Heart left ventricle (tissue), 16 donors: ENCODE data around the gene PDF. TPM values are rescaled to one million over a fixed set of nuclear protein-coding genes. Genes with fewer than 3 reads are reported as not detected.

ENCODE experiments used
- ATAC-seq, 4 donors: fragments of 200-7000 bp; cut with Tn5 transposase; one replicate each; pipeline ENCODE4 v1.9.1; 2020 to 2022; ENCODE audit warnings: moderate library complexity in 4 of 4, mild to moderate bottlenecking in 3 of 4, moderate number of reproducible peaks in 1 of 4
- DNase-seq, 5 donors: peaks; one replicate each; pipeline ENCODE4 v3.0.0-alpha.2; 2020
- H3K27ac ChIP-seq, 12 donors: fragments of 200-600 bp; sonication (generic) in 4 of 12; one replicate each; pipeline versions ENCODE4 v1.5.0 to v1.8.0; 2016 to 2022; ENCODE audit warnings: mild to moderate bottlenecking in 2 of 12
- H3K27me3 ChIP-seq, 9 donors: fragments of 200-600 bp; sonication (generic) in 2 of 9; one replicate each; pipeline versions ENCODE4 v1.5.1 to v1.8.0; 2016 to 2022; ENCODE audit warnings: mild to moderate bottlenecking in 3 of 9
- H3K36me3 ChIP-seq, 9 donors: fragments of 200-600 bp; sonication (generic) in 2 of 9; one replicate each; pipeline versions ENCODE4 v1.5.0 to v1.8.0; 2018 to 2022; ENCODE audit warnings: mild to moderate bottlenecking in 2 of 9
- H3K4me1 ChIP-seq, 12 donors: fragments of 200-600 bp; sonication (generic) in 4 of 12; one replicate each; pipeline versions ENCODE4 v1.5.0 to v1.8.0; 2016 to 2022; ENCODE audit warnings: mild to moderate bottlenecking in 3 of 12
- H3K4me3 ChIP-seq, 12 donors: fragments of 200-600 bp; sonication (generic) in 4 of 12; one replicate each; pipeline versions ENCODE4 v1.5.0 to v1.8.0; 2017 to 2022; ENCODE audit warnings: mild to moderate bottlenecking in 9 of 12, moderate library complexity in 4 of 12
- H3K9me3 ChIP-seq, 12 donors: fragments of 200-600 bp; sonication (generic) in 4 of 12; one replicate each; pipeline versions ENCODE4 v1.5.0 to v1.8.0; 2016 to 2022; ENCODE audit warnings: mild to moderate bottlenecking in 1 of 12
- POLR2A ChIP-seq, 2 donors: fragments of 450-650 bp; IDR thresholded peaks; one replicate each; pipeline ENCODE4 v1.6.1; 2017; ENCODE audit warnings: antibody characterized with exemption in 2 of 2, mild to moderate bottlenecking in 2 of 2, moderate library complexity in 2 of 2
- WGBS, 4 donors: extraction: QIAGEN DNeasy Blood & Tissue Kit in 2 of 4; methylation state at CpG; one replicate each; pipeline versions ENCODE4 v1.1.5 to v1.1.7; 2013 to 2018; 5-methylcytosine and 5-hydroxymethylcytosine counted together
- intact Hi-C, 10 donors: fragments of 100-400 bp; cut with DNase I; formaldehyde crosslinking; loops; one replicate each; pipeline versions ENCODE4 v1.11.1 to v1.14.2; 2022
- polyA plus RNA-seq, 2 donors: library from polyadenylated mRNA; stranded (reverse); fragments of 200-250 nt; gene quantifications; one replicate each; pipeline ENCODE4 v1.2.3, GENCODE V29; 2013
- total RNA-seq, 9 donors: library from RNA; depleted of rRNA in 2 of 9; stranded (reverse); fragments of >200 nt in 2 of 9; fragmentation: NEBNext Ultra II Directional in 3 of 9; extraction: Animal tissue kit (Norgen Biotek cat#: 25700) in 3 of 9; gene quantifications; one replicate each; pipeline versions ENCODE4 v1.1.0 to v1.2.4, GENCODE V29; 2016 to 2023
- TF ChIP-seq, protein P1 (sequence below), 12 donors: fragments of 200-600 bp; sonication (generic) in 4 of 12; IDR thresholded peaks; one replicate each; pipeline versions ENCODE4 v1.5.0 to v1.8.0; 2018 to 2022; ENCODE audit warnings: antibody characterized with exemption in 12 of 12, mild to moderate bottlenecking in 5 of 12
- donor health status: ischemic (EF 13 %, LVEDD 7.1; RV severe dilation, severe dysfunction).
- donor health status: healthy with polysubstance abuse.
- donor health status: DM: no; HTN: yes; CAD: no.
- donor health status: DM: no; HTN: no; CAD: no.
- donor health status: ischemic (EF 25% LVEDD 6.9; RV normal size, moderate dysfunction).
- donor health status: ischemic (EF 25% LVEDD 5.7; RV mildly dilated, moderate dysfunction).
- donor health status: healthy.
- donor health status: DM: yes; HTN: yes; CAD: no.
- donor health status: ischemic (EF 35%, LVEDD 5.7; RV mildly dilated, moderate dysfunction).
- donor health status: nonischemic (EF 11% LVEDD 7.7; RV severe dilation, severe dysfunction).
- donor health status: DM: yes; HTN: yes; CAD: no.
- donor health status: PGD.
- donor health status: ischemic (EF 29% LVEDD 5.4; RV normal size, mild dysfunction).
- donor health status: nonischemic (EF 23%, LVEDD 6.1; RV moderate dilation, normal function).

The PDF gene
- total and polyA plus RNA-seq, 11 donors, result 1.4 to 13.8 (median 6.0) TPM

DNA sequence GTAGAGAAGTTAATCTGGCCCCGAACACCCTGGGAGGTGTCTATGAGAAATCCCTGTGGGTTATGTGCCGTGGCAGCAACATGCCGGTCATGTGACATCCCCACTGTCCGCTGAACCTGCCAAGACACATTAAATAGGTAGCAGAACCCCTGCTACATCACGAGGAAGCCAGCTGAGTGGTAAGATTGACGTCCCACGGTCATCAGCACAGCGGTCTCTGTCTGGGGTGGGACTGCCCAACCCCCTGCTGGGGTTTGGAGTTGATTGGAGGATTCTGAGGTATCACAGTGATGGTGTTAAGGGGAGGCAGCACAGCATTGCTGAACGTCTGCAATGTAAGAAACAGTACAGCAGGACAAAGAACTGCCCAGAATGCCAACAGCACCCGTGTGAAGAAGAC, 19.1 kb upstream of the PDF start:
- 83 to 90% (median 86%) methylated on average over 9 to 10 of the region's 10 CpGs for WGBS, 4 donors
- Histone ChIP-seq H3K4me1 (peaks cover 0 to 9% (median 0%) of the 10 kb centered on the region in 12 donors), H3K4me3 (no peak overlapping the region), H3K36me3 (peaks cover 0 to 54% (median 36%) of the 10 kb centered on the region in 9 donors), H3K9me3 (no peaks in the 10 kb centered on the region), H3K27ac (no peak overlapping the region), H3K27me3 (no peaks in the 10 kb centered on the region)
- DNase-seq (no peak), ATAC-seq (no peak)
- intact Hi-C loops, result no loop called here
- TF ChIP-seq, protein P1, sequence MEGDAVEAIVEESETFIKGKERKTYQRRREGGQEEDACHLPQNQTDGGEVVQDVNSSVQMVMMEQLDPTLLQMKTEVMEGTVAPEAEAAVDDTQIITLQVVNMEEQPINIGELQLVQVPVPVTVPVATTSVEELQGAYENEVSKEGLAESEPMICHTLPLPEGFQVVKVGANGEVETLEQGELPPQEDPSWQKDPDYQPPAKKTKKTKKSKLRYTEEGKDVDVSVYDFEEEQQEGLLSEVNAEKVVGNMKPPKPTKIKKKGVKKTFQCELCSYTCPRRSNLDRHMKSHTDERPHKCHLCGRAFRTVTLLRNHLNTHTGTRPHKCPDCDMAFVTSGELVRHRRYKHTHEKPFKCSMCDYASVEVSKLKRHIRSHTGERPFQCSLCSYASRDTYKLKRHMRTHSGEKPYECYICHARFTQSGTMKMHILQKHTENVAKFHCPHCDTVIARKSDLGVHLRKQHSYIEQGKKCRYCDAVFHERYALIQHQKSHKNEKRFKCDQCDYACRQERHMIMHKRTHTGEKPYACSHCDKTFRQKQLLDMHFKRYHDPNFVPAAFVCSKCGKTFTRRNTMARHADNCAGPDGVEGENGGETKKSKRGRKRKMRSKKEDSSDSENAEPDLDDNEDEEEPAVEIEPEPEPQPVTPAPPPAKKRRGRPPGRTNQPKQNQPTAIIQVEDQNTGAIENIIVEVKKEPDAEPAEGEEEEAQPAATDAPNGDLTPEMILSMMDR (IDR thresholded peaks at IDR 0.05), result no peak
- TF ChIP-seq POLR2A (IDR thresholded peaks at IDR 0.05), result no peak

DNA sequence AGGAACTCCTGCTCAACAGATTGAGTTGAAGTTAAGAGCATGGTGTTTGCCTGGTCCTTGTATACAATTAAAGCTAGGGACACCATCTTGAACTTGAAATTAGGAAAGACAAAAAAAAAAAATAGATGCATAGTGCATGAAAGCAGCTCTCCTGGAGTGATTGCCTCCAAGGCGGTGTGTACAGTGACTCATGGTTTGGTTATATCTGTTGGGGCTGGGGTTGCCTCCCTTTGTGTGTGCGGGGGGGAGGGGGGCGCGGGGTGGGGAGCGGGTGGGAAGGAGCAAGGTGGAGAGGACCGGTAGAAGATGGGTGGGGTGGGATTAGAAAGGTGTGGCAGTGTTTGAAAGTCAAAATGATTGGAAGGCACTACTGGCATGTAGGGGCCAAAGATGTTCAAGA, 17.8 kb upstream of the PDF start:
- 95 to 97% (median 95%) methylated on average over 6 of the region's 6 CpGs for WGBS, 4 donors
- no peak overlapping the region for H3K27ac ChIP-seq
- peaks cover 0 to 9% (median 0%) of the 10 kb centered on the region in 12 donors for H3K4me1 ChIP-seq
- H3K36me3 ChIP-seq, result peaks cover 0 to 64% (median 46%) of the 10 kb centered on the region in 9 donors
- no peak for DNase-seq
- no peak overlapping the region for H3K4me3 ChIP-seq
- TF ChIP-seq POLR2A (IDR thresholded peaks at IDR 0.05), result no peak
- TF ChIP-seq, protein P1 (IDR thresholded peaks at IDR 0.05), result no peak
- H3K9me3 ChIP-seq, result no peaks in the 10 kb centered on the region
- no peaks in the 10 kb centered on the region for H3K27me3 ChIP-seq
- no peak for ATAC-seq
- intact Hi-C loops, result no loop called here

- H3K4me3 ChIP-seq, result no peak overlapping the region
- H3K9me3 ChIP-seq, result no peaks in the 10 kb centered on the region
- no peak overlapping the region for H3K27ac ChIP-seq
- H3K36me3 ChIP-seq, result peaks cover 0 to 68% (median 49%) of the 10 kb centered on the region in 9 donors
- 82 to 93% (median 91%) methylated on average over 6 of the region's 6 CpGs for WGBS, 4 donors
- no peaks in the 10 kb centered on the region for H3K27me3 ChIP-seq
- no peak for TF ChIP-seq POLR2A (IDR thresholded peaks at IDR 0.05)
- TF ChIP-seq, protein P1 (IDR thresholded peaks at IDR 0.05), result no peak
- intact Hi-C loops, result no loop called here
- no peak for ATAC-seq
- no peak for DNase-seq
- H3K4me1 ChIP-seq, result peaks cover 0 to 9% (median 0%) of the 10 kb centered on the region in 12 donors
Measured at GRCh38 chr16:69346683-69347082, 16.3 kb upstream of the PDF start.

DNA sequence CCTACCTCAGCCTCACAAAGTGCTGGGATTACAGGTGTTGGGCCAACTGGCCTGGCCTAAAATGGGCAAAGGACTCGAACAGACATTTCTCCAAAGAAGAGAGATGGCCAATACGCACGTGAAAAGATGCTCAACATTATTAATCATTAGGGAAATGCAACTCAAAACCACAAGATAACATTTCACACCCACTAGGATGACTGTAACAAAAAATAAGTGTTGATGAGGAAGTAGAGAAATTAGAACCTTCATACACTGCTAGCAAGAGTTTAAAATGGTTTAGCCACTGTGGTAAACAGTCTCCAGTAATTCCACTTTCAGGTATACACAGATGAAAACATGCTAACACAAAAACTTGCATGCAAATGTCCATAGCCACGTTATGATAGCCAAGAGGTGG, 15.5 kb upstream of the PDF start:
- Histone ChIP-seq H3K36me3 (peaks cover 0 to 72% (median 49%) of the 10 kb centered on the region in 9 donors), H3K4me1 (peaks cover 0 to 12% (median 1%) of the 10 kb centered on the region in 12 donors), H3K27ac (no peak overlapping the region), H3K27me3 (no peaks in the 10 kb centered on the region), H3K4me3 (no peak overlapping the region), H3K9me3 (no peaks in the 10 kb centered on the region)
- DNase-seq, result no peak
- intact Hi-C loops, result no loop called here
- TF ChIP-seq POLR2A (IDR thresholded peaks at IDR 0.05), result no peak
- TF ChIP-seq, protein P1 (IDR thresholded peaks at IDR 0.05), result no peak
- 84 to 89% (median 88%) methylated on average over 4 of the region's 4 CpGs for WGBS, 4 donors
- no peak for ATAC-seq
